ENCODE results near the gene LCE3B.

DNA sequence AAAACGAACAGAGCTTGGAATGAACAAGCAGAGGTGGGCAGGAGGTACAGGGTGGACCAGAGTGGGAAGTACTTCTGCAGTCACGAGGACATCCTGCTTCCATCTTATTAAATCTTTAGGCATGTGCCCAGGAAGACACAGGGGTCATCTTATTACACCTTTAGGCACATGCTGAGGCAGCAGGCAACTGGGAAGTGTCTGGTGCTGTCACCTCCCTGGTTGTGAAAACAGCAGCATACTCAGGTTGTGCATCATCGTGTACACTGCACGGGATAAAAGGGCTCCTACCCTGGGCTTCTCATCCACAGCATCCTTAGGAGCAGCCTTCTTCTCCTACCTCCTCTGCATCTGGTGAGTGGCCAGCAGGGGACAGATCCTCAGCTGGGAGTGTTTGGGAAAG lies 13.7 kb upstream of the LCE3B start, which contains the start of gene LCE3C:
- no peak for TF ChIP-seq POLR2AphosphoS5 (IDR thresholded peaks at IDR 0.05)
- TF ChIP-seq, protein P1, sequence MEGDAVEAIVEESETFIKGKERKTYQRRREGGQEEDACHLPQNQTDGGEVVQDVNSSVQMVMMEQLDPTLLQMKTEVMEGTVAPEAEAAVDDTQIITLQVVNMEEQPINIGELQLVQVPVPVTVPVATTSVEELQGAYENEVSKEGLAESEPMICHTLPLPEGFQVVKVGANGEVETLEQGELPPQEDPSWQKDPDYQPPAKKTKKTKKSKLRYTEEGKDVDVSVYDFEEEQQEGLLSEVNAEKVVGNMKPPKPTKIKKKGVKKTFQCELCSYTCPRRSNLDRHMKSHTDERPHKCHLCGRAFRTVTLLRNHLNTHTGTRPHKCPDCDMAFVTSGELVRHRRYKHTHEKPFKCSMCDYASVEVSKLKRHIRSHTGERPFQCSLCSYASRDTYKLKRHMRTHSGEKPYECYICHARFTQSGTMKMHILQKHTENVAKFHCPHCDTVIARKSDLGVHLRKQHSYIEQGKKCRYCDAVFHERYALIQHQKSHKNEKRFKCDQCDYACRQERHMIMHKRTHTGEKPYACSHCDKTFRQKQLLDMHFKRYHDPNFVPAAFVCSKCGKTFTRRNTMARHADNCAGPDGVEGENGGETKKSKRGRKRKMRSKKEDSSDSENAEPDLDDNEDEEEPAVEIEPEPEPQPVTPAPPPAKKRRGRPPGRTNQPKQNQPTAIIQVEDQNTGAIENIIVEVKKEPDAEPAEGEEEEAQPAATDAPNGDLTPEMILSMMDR (IDR thresholded peaks at IDR 0.05; ENCODE audit: poor library complexity, severe bottlenecking): no peak
- no peak for TF ChIP-seq EZH2 (IDR thresholded peaks at IDR 0.05; ENCODE audit: borderline replicate concordance, insufficient read depth, low read length, poor library complexity, severe bottlenecking)
- no peak for TF ChIP-seq SMC3 (conservative IDR thresholded peaks at IDR 0.05; ENCODE audit: poor library complexity)
- no peak for TF ChIP-seq EP300 (conservative IDR thresholded peaks at IDR 0.05; ENCODE audit: poor library complexity, severe bottlenecking)
- TF ChIP-seq, protein P2, sequence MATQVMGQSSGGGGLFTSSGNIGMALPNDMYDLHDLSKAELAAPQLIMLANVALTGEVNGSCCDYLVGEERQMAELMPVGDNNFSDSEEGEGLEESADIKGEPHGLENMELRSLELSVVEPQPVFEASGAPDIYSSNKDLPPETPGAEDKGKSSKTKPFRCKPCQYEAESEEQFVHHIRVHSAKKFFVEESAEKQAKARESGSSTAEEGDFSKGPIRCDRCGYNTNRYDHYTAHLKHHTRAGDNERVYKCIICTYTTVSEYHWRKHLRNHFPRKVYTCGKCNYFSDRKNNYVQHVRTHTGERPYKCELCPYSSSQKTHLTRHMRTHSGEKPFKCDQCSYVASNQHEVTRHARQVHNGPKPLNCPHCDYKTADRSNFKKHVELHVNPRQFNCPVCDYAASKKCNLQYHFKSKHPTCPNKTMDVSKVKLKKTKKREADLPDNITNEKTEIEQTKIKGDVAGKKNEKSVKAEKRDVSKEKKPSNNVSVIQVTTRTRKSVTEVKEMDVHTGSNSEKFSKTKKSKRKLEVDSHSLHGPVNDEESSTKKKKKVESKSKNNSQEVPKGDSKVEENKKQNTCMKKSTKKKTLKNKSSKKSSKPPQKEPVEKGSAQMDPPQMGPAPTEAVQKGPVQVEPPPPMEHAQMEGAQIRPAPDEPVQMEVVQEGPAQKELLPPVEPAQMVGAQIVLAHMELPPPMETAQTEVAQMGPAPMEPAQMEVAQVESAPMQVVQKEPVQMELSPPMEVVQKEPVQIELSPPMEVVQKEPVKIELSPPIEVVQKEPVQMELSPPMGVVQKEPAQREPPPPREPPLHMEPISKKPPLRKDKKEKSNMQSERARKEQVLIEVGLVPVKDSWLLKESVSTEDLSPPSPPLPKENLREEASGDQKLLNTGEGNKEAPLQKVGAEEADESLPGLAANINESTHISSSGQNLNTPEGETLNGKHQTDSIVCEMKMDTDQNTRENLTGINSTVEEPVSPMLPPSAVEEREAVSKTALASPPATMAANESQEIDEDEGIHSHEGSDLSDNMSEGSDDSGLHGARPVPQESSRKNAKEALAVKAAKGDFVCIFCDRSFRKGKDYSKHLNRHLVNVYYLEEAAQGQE (IDR thresholded peaks at IDR 0.05; ENCODE audit: borderline replicate concordance): no peak
- TF ChIP-seq RAD21 (conservative IDR thresholded peaks at IDR 0.05): no peak

Measured in neural cell (in vitro differentiated cells).